ENCODE measurements around the gene FERMT3. TPM values are rescaled to one million over a fixed set of nuclear protein-coding genes. Genes with fewer than 3 reads are reported as not detected.

The FERMT3 gene
- total RNA-seq, 2 experiments from 2014 or later = 219 to 231 TPM

GRCh38 chr11:64178203-64178602 is 28.3 kb upstream of the FERMT3 start:
- Mint-ChIP-seq H3K36me3 (peaks cover 5% of the 10 kb centered on the region), H3K9me3 (peaks cover 4% of the 10 kb centered on the region), H3K4me1 (peaks cover 30% of the 10 kb centered on the region), H3K4me3 (no peak overlapping the region), H3K27me3 (no peaks in the 10 kb centered on the region), H3K27ac (no peak overlapping the region)
- DNase-seq = no peak
- no peak for ATAC-seq (ENCODE audit: low read depth)
- POLR2A ChIA-PET = interaction anchor here (1.0 kb wide), 1 partner anchor 8 kb away, joined by 7 read pairs; the partner anchor contains the start of gene STIP1

GRCh38 chr11:64178951-64179639 is 27.4 kb upstream of the FERMT3 start:
- Mint-ChIP-seq H3K36me3 (peaks cover 4% of the 10 kb centered on the region), H3K27me3 (no peaks in the 10 kb centered on the region), H3K9me3 (peaks cover 3% of the 10 kb centered on the region), H3K4me1 (peaks cover 36% of the 10 kb centered on the region), H3K4me3 (no peak overlapping the region), H3K27ac (no peak overlapping the region)
- ATAC-seq (ENCODE audit: low read depth) = no peak
- POLR2A ChIA-PET = interaction anchor here (0.9 kb wide), 1 partner anchor 153 kb away, joined by 3 read pairs; no protein-coding TSS in a partner anchor
- DNase-seq = no peak

GRCh38 chr11:64180891-64181290 is 25.6 kb upstream of the FERMT3 start:
- peaks cover 4% of the 10 kb centered on the region for H3K36me3 Mint-ChIP-seq

GRCh38 chr11:64181506-64182411 is 24.8 kb upstream of the FERMT3 start:
- H3K9me3 Mint-ChIP-seq = peaks cover 1% of the 10 kb centered on the region
- POLR2A ChIA-PET = interaction anchor here (0.6 to 1.9 kb wide), 5 partner anchors 9 to 136 kb away, joined by 3 to 9 read pairs (median 3); partner anchors contain the start of genes FERMT3, PRDX5 and TRMT112
- DNase-seq (peak; percentile 54), ATAC-seq (ENCODE audit: low read depth) (no peak)
- H3K4me1 Mint-ChIP-seq = peaks cover 37% of the 10 kb centered on the region
- peaks cover 6% of the 10 kb centered on the region for H3K36me3 Mint-ChIP-seq
- H3K27me3 Mint-ChIP-seq = no peaks in the 10 kb centered on the region
- H3K4me3 Mint-ChIP-seq = peak overlapping the region; percentile 40
- peak overlapping the region; percentile 71 for H3K27ac Mint-ChIP-seq

More at GRCh38 chr11:64180891-64181290, 25.6 kb upstream of the FERMT3 start:
- Mint-ChIP-seq H3K27me3 (no peaks in the 10 kb centered on the region), H3K27ac (no peak overlapping the region), H3K4me1 (peaks cover 41% of the 10 kb centered on the region), H3K4me3 (no peak overlapping the region), H3K9me3 (peaks cover 1% of the 10 kb centered on the region)
- ATAC-seq (ENCODE audit: low read depth) = no peak
- DNase-seq = no peak
- POLR2A ChIA-PET = interaction anchor here (0.6 to 1.9 kb wide), 4 partner anchors 14 to 680 kb away, joined by 3 to 9 read pairs (median 3); partner anchors contain the start of gene FERMT3

GRCh38 chr11:64183890-64184289 is 22.6 kb upstream of the FERMT3 start:
- Mint-ChIP-seq H3K36me3 (peaks cover 9% of the 10 kb centered on the region), H3K4me1 (peaks cover 28% of the 10 kb centered on the region), H3K9me3 (no peaks in the 10 kb centered on the region), H3K27me3 (no peaks in the 10 kb centered on the region), H3K4me3 (no peak overlapping the region), H3K27ac (peak overlapping the region; percentile 54)
- DNase-seq = no peak
- POLR2A ChIA-PET = interaction anchor here (0.7 to 14.2 kb wide), 5 partner anchors 18 to 156 kb away, joined by 4 to 246 read pairs (median 38); partner anchors contain the start of genes CCDC88B, ESRRA, FERMT3 and MACROD1
- no peak for ATAC-seq (ENCODE audit: low read depth)

GRCh38 chr11:64185175-64185692 is 21.3 kb upstream of the FERMT3 start:
- Mint-ChIP-seq H3K9me3 (no peaks in the 10 kb centered on the region), H3K4me1 (peaks cover 35% of the 10 kb centered on the region), H3K27ac (peak overlapping the region; percentile 100), H3K4me3 (peak overlapping the region; percentile 99), H3K27me3 (no peaks in the 10 kb centered on the region), H3K36me3 (peaks cover 10% of the 10 kb centered on the region)
- POLR2A ChIA-PET = interaction anchor here (0.6 to 14.2 kb wide), 33 partner anchors 8 to 1344 kb away, joined by 3 to 246 read pairs (median 4); partner anchors contain the start of genes BAD, COX8A, ESRRA and FERMT3
- DNase-seq (no peak), ATAC-seq (ENCODE audit: low read depth) (peak; percentile 0)

- Mint-ChIP-seq H3K4me1 (peaks cover 39% of the 10 kb centered on the region), H3K27me3 (no peaks in the 10 kb centered on the region)
- ATAC-seq (ENCODE audit: low read depth) = peak; percentile 92
Measured at GRCh38 chr11:64185693-64186491, 20.6 kb upstream of the FERMT3 start, which contains the start of gene STIP1. Gene STIP1, plus strand, starts transcription at chr11:64186171. Its CDS starts 91 bp downstream, at chr11:64186262.

GRCh38 chr11:64186492-64187165 is 19.9 kb upstream of the FERMT3 start:
- H3K27me3 Mint-ChIP-seq = no peaks in the 10 kb centered on the region
- no peak overlapping the region for H3K4me3 Mint-ChIP-seq
- DNase-seq (peak; percentile 61), ATAC-seq (ENCODE audit: low read depth) (no peak)
- H3K4me1 Mint-ChIP-seq = peaks cover 34% of the 10 kb centered on the region
- POLR2A ChIA-PET = interaction anchor here (0.6 to 14.2 kb wide), 25 partner anchors 9 to 1347 kb away, joined by 3 to 246 read pairs (median 5); partner anchors contain the start of genes COX8A, DNAJC4, ESRRA and FERMT3
- no peak overlapping the region for H3K27ac Mint-ChIP-seq
- peaks cover 13% of the 10 kb centered on the region for H3K36me3 Mint-ChIP-seq
- no peaks in the 10 kb centered on the region for H3K9me3 Mint-ChIP-seq

More at GRCh38 chr11:64185693-64186491, 20.6 kb upstream of the FERMT3 start, which contains the start of gene STIP1:
- H3K27ac Mint-ChIP-seq = peak within 1 kb of the TSS; percentile 100
- peak within 1 kb of the TSS; percentile 99 for H3K4me3 Mint-ChIP-seq
- peak; percentile 95 for DNase-seq
- no peaks in the 10 kb centered on the region for H3K9me3 Mint-ChIP-seq
- peaks cover 13% of the 10 kb centered on the region for H3K36me3 Mint-ChIP-seq
- POLR2A ChIA-PET = interaction anchor here (0.6 to 14.2 kb wide), 31 partner anchors 8 to 1789 kb away, joined by 3 to 246 read pairs (median 4); partner anchors contain the start of genes BAD, COX8A, ESRRA and FERMT3

- peaks cover 31% of the 10 kb centered on the region for H3K4me1 Mint-ChIP-seq
- H3K27ac Mint-ChIP-seq = peak overlapping the region; percentile 9
- H3K27me3 Mint-ChIP-seq = no peaks in the 10 kb centered on the region
- no peaks in the 10 kb centered on the region for H3K9me3 Mint-ChIP-seq
- H3K36me3 Mint-ChIP-seq = peaks cover 30% of the 10 kb centered on the region
- no peak overlapping the region for H3K4me3 Mint-ChIP-seq
- DNase-seq (no peak), ATAC-seq (ENCODE audit: low read depth) (no peak)
- POLR2A ChIA-PET = interaction anchor here (14.2 kb wide), 1 partner anchor 15 kb away, joined by 246 read pairs; the partner anchor contains the start of gene FERMT3
Measured at GRCh38 chr11:64192434-64192833, 14.1 kb upstream of the FERMT3 start.

- POLR2A ChIA-PET = interaction anchor here (0.7 to 14.2 kb wide), 4 partner anchors 11 to 16 kb away, joined by 3 to 246 read pairs (median 4); partner anchors contain the start of genes FERMT3 and STIP1
- Mint-ChIP-seq H3K27ac (peak overlapping the region; percentile 77), H3K36me3 (peaks cover 30% of the 10 kb centered on the region), H3K27me3 (no peaks in the 10 kb centered on the region), H3K4me1 (peaks cover 19% of the 10 kb centered on the region), H3K9me3 (no peaks in the 10 kb centered on the region), H3K4me3 (no peak overlapping the region)
- DNase-seq (no peak), ATAC-seq (ENCODE audit: low read depth) (no peak)
Measured at GRCh38 chr11:64196626-64197025, 9.9 kb upstream of the FERMT3 start.

GRCh38 chr11:64198511-64198910 is 8.0 kb upstream of the FERMT3 start:
- Mint-ChIP-seq H3K27ac (no peak overlapping the region), H3K4me1 (peaks cover 17% of the 10 kb centered on the region), H3K4me3 (no peak overlapping the region), H3K9me3 (no peaks in the 10 kb centered on the region), H3K36me3 (peaks cover 37% of the 10 kb centered on the region), H3K27me3 (no peaks in the 10 kb centered on the region)
- ATAC-seq (ENCODE audit: low read depth) (no peak), DNase-seq (no peak)
- POLR2A ChIA-PET = interaction anchor here (0.6 kb wide), 1 partner anchor 12 kb away, joined by 7 read pairs; the partner anchor contains the start of gene STIP1
